B cell (primary cell): ENCODE measurements around the gene MICU2. TPM values are rescaled to one million over a fixed set of nuclear protein-coding genes. Genes with fewer than 3 reads are reported as not detected.

Source experiments
- ATAC-seq: fragments of 200-7000 bp; cut with Tn5 transposase; one replicate; pipeline ENCODE4 v1.10.0; 2021; ENCODE audit warnings: low read depth, mild to moderate bottlenecking, moderate number of reproducible peaks, moderate library complexity
- CTCF ChIA-PET: fragments of 350-600 bp; sonication (Branson Sonifier 250); formaldehyde crosslinking; loops from one replicate; lab custom pipeline; 2021; ENCODE audit warnings: antibody characterized with exemption, inconsistent platforms; lab: Charles Lee
- POLR2A ChIA-PET: fragments of 350-600 bp; sonication (Branson Sonifier 250); formaldehyde crosslinking; loops from one replicate; lab custom pipeline; 2021; ENCODE audit warnings: antibody characterized with exemption; lab: Charles Lee
- DNase-seq: peaks from one replicate; pipeline ENCODE4 v3.0.0; 2013
- H2AFZ ChIP-seq: 2 replicates; pipeline ENCODE4 v1.6.1; 2012; ENCODE audit warnings: mild to moderate bottlenecking, low read depth, low read length; ENCODE audit not compliant: insufficient read depth, poor library complexity, severe bottlenecking
- H3K27ac ChIP-seq, 2 donors: 1 replicate in 1 of 2; 2 replicates in 1 of 2; pipeline ENCODE4 v1.5.1; 2012 to 2013; ENCODE audit warnings: low read length in 2 of 2, mild to moderate bottlenecking in 2 of 2, moderate library complexity in 1 of 2
- H3K27me3 ChIP-seq, 4 experiments: fragments of 200-600 bp in 1 of 4; sonication (generic) in 1 of 4; replicated peaks in 1 of 4; 1 replicate in 2 of 4; 2 replicates in 2 of 4; pipeline versions ENCODE4 v1.6.1 to v1.7.0; 2013 to 2016; ENCODE audit warnings: low read length in 3 of 4, mild to moderate bottlenecking in 2 of 4, mixed read lengths in 1 of 4, moderate library complexity in 1 of 4; ENCODE audit not compliant: insufficient read depth in 4 of 4, control insufficient read depth in 3 of 4; ENCODE audit errors: control extremely low read depth in 1 of 4
- H3K36me3 ChIP-seq, 2 experiments: replicated peaks in 1 of 2; 1 replicate in 1 of 2; 2 replicates in 1 of 2; pipeline versions ENCODE4 v1.6.1 to v1.7.1; 2013; ENCODE audit warnings: low read length in 1 of 2; ENCODE audit not compliant: insufficient read depth in 2 of 2, control insufficient read depth in 1 of 2; ENCODE audit errors: control extremely low read depth in 1 of 2, extremely low read depth in 1 of 2
- H3K4me1 ChIP-seq, 2 donors: fragments of 200-600 bp in 1 of 2; sonication (generic) in 1 of 2; 1 replicate in 1 of 2; 2 replicates in 1 of 2; pipeline versions ENCODE4 v1.5.1 to v1.6.1; 2013 to 2017; ENCODE audit warnings: low read length in 2 of 2; ENCODE audit not compliant: control insufficient read depth in 2 of 2, insufficient read depth in 2 of 2
- H3K4me2 ChIP-seq: replicated peaks from 2 replicates; pipeline ENCODE3; 2012; ENCODE audit warnings: mild to moderate bottlenecking, low read depth, low read length; ENCODE audit not compliant: poor library complexity, severe bottlenecking
- H3K4me3 ChIP-seq, 5 experiments: fragments of 200-600 bp in 1 of 5; sonication (generic) in 1 of 5; 1 replicate in 3 of 5; 2 replicates in 2 of 5; pipeline versions ENCODE4 v1.5.1 to v1.7.0; 2011 to 2016; ENCODE audit warnings: low read length in 4 of 5, mild to moderate bottlenecking in 4 of 5, low read depth in 2 of 5, control low read depth in 1 of 5, moderate library complexity in 1 of 5; ENCODE audit not compliant: insufficient read depth in 1 of 5; ENCODE audit errors: control extremely low read depth in 1 of 5, extremely low read depth in 1 of 5
- H3K79me2 ChIP-seq: fragments of 200-600 bp; sonication (generic); one replicate; pipeline ENCODE4 v1.6.0; 2016; ENCODE audit warnings: low read length; ENCODE audit not compliant: control insufficient read depth, insufficient read depth
- H3K9ac ChIP-seq: fragments of 200-600 bp; sonication (generic); 2 replicates; pipeline ENCODE4 v1.6.1; 2017; ENCODE audit warnings: mild to moderate bottlenecking, low read length, moderate library complexity
- H3K9me3 ChIP-seq, 3 donors: one replicate each; pipeline versions ENCODE4 v1.6.1 to v1.7.1; 2013; ENCODE audit warnings: low read length in 2 of 3; ENCODE audit not compliant: control insufficient read depth in 2 of 3, insufficient read depth in 1 of 3; ENCODE audit errors: control extremely low read depth in 1 of 3
- H4K20me1 ChIP-seq: 2 replicates; pipeline ENCODE4 v1.6.0; 2012; ENCODE audit warnings: mild to moderate bottlenecking, low read length; ENCODE audit not compliant: insufficient read depth, control insufficient read depth, poor library complexity, severe bottlenecking
- H3K27ac Mint-ChIP-seq: one replicate; pipeline ENCODE4 v1.8.0; 2021; ENCODE audit warnings: mixed read lengths
- H3K27me3 Mint-ChIP-seq: one replicate; pipeline ENCODE4 v1.8.0; 2021; ENCODE audit warnings: mixed read lengths
- H3K4me1 Mint-ChIP-seq: one replicate; pipeline ENCODE4 v1.8.0; 2021; ENCODE audit warnings: mixed read lengths
- H3K4me3 Mint-ChIP-seq: one replicate; pipeline ENCODE4 v1.8.0; 2021; ENCODE audit warnings: mixed read lengths
- H3K9me3 Mint-ChIP-seq: one replicate; pipeline ENCODE4 v1.8.0; 2022; ENCODE audit warnings: mixed read lengths; ENCODE audit not compliant: insufficient read depth
- CTCF ChIP-seq: fragments of 200-600 bp; IDR thresholded peaks from one replicate; pipeline ENCODE4 v1.8.0; 2022; ENCODE audit warnings: antibody characterized with exemption, mild to moderate bottlenecking
- EZH2 ChIP-seq: IDR thresholded peaks from 2 replicates; pipeline ENCODE4 v1.6.1; 2012; ENCODE audit warnings: borderline replicate concordance, low read depth, mild to moderate bottlenecking, moderate library complexity, low read length; ENCODE audit not compliant: insufficient read depth, poor library complexity, severe bottlenecking
- WGBS: methylation state at CpG from one replicate; pipeline ENCODE4 v1.1.5; 2013; ENCODE audit warnings: missing lambda C conversion rate; ENCODE audit not compliant: insufficient coverage; 5-methylcytosine and 5-hydroxymethylcytosine counted together
- intact Hi-C: fragments of 100-400 bp; cut with micrococcal nuclease; formaldehyde crosslinking; loops from one replicate; pipeline ENCODE4 v1.10.0; 2022
- polyA plus RNA-seq: library from polyadenylated mRNA; depleted of rRNA; stranded (reverse); fragments of >200 nt; gene quantifications from 2 replicates; pipeline ENCODE4 v1.2.3, GENCODE V29; 2012
- total RNA-seq, 2 donors: library from RNA; stranded (reverse); fragments of 120-200 nt in 1 of 2; gene quantifications; 1 replicate in 1 of 2; 2 replicates in 1 of 2; pipeline versions ENCODE4 v1.2.3 to v1.2.4, GENCODE V29; 2013 to 2022

The MICU2 gene
- total and polyA plus RNA-seq, 2 donors (not counting 1 experiment from before 2014, with no cell fraction given): 52.2 to 56.7 TPM

- Mint-ChIP-seq H3K9me3 (no peaks in the 10 kb centered on the region), H3K4me3 (no peak overlapping the region), H3K4me1 (no peaks in the 10 kb centered on the region), H3K27me3 (peaks cover 44% of the 10 kb centered on the region), H3K27ac (no peak overlapping the region)
- WGBS: no CpG with 5 or more reads among the region's 2 CpGs
- intact Hi-C loops: no loop called here
- no peak overlapping the region for H2AFZ ChIP-seq
- DNase-seq (no peak), ATAC-seq (no peak)
- H3K9me3 ChIP-seq: peaks cover 0 to 10% (median 0%) of the 10 kb centered on the region in 3 donors
- no peaks in the 10 kb centered on the region for H3K36me3 ChIP-seq
- no peak overlapping the region for H3K4me2 ChIP-seq
- no peaks in the 10 kb centered on the region for H4K20me1 ChIP-seq
- ChIA-PET POLR2A (no interaction called here), CTCF (interaction anchor here (0.6 kb wide), 1 partner anchor 1760 kb away, joined by 4 read pairs; no protein-coding TSS in a partner anchor)
- H3K4me3 ChIP-seq: no peak overlapping the region
- H3K4me1 ChIP-seq: peaks cover 3 to 8% of the 10 kb centered on the region in 2 donors
- no peak overlapping the region for H3K9ac ChIP-seq
- peaks cover 0 to 12% (median 0%) of the 10 kb centered on the region in 4 experiments for H3K27me3 ChIP-seq
- TF ChIP-seq CTCF: no peak
- TF ChIP-seq EZH2: no peak
- no peaks in the 10 kb centered on the region for H3K79me2 ChIP-seq
- H3K27ac ChIP-seq: no peak overlapping the region
These were observed 11.5 kb upstream of the MICU2 start for GRCh38 chr13:21615427-21615826.

GRCh38 chr13:21613791-21614190 is 9.8 kb upstream of the MICU2 start:
- Mint-ChIP-seq H3K4me1 (no peaks in the 10 kb centered on the region), H3K4me3 (no peak overlapping the region), H3K27ac (no peak overlapping the region), H3K9me3 (no peaks in the 10 kb centered on the region), H3K27me3 (peaks cover 34% of the 10 kb centered on the region)
- H3K4me1 ChIP-seq: peaks cover 3 to 8% of the 10 kb centered on the region in 2 donors
- H4K20me1 ChIP-seq: no peaks in the 10 kb centered on the region
- ChIA-PET CTCF (interaction anchor here (1.3 kb wide), 1 partner anchor 11 kb away, joined by 3 read pairs; no protein-coding TSS in a partner anchor), POLR2A (no interaction called here)
- intact Hi-C loops: no loop called here
- TF ChIP-seq CTCF (no peak), EZH2 (no peak)
- DNase-seq (no peak), ATAC-seq (no peak)
- no peaks in the 10 kb centered on the region for H3K36me3 ChIP-seq
- 89% methylated on average over 1 of the region's 4 CpGs for WGBS
- H3K4me2 ChIP-seq: no peak overlapping the region
- no peak overlapping the region for H3K9ac ChIP-seq
- H3K9me3 ChIP-seq: peaks cover 0 to 15% (median 0%) of the 10 kb centered on the region in 3 donors
- no peak overlapping the region for H2AFZ ChIP-seq
- H3K4me3 ChIP-seq: no peak overlapping the region
- no peaks in the 10 kb centered on the region for H3K79me2 ChIP-seq
- no peak overlapping the region for H3K27ac ChIP-seq
- peaks cover 0 to 13% (median 0%) of the 10 kb centered on the region in 4 experiments for H3K27me3 ChIP-seq
